WERI-Rb-1 (cell line): ENCODE measurements around the gene RIN3.

Experiments
- DNase-seq: peaks from one replicate; pipeline ENCODE4 v3.0.0-alpha.2; 2020
- H3K27ac ChIP-seq: fragments of 250-450 bp; sonication (Bioruptor Pico); 2 replicates; pipeline ENCODE4 v1.5.1; 2020; ENCODE audit warnings: mild to moderate bottlenecking, moderate library complexity
- H3K27me3 ChIP-seq: fragments of 250-450 bp; sonication (Bioruptor Pico); 2 replicates; pipeline ENCODE4 v1.5.1; 2021; ENCODE audit warnings: mild to moderate bottlenecking, low read depth, moderate library complexity; ENCODE audit not compliant: insufficient read depth, severe bottlenecking
- H3K36me3 ChIP-seq: fragments of 250-450 bp; sonication (Bioruptor Pico); 2 replicates; pipeline ENCODE4 v1.5.1; 2020; ENCODE audit warnings: mild to moderate bottlenecking, moderate library complexity
- H3K4me3 ChIP-seq: 2 replicates; pipeline ENCODE4 v1.5.1; 2011; ENCODE audit warnings: low read depth, mild to moderate bottlenecking, control low read depth, low read length
- H3K9me3 ChIP-seq: fragments of 250-450 bp; sonication (Bioruptor Pico); 2 replicates; pipeline ENCODE4 v1.5.1; 2021; ENCODE audit warnings: mild to moderate bottlenecking, moderate library complexity; ENCODE audit not compliant: severe bottlenecking
- TF ChIP-seq, protein P1 (sequence below): IDR thresholded peaks from 2 replicates; pipeline ENCODE4 v1.5.1; 2011; ENCODE audit warnings: low read depth, mild to moderate bottlenecking, control low read depth, inconsistent platforms, low read length

Gene RIN3

DNA sequence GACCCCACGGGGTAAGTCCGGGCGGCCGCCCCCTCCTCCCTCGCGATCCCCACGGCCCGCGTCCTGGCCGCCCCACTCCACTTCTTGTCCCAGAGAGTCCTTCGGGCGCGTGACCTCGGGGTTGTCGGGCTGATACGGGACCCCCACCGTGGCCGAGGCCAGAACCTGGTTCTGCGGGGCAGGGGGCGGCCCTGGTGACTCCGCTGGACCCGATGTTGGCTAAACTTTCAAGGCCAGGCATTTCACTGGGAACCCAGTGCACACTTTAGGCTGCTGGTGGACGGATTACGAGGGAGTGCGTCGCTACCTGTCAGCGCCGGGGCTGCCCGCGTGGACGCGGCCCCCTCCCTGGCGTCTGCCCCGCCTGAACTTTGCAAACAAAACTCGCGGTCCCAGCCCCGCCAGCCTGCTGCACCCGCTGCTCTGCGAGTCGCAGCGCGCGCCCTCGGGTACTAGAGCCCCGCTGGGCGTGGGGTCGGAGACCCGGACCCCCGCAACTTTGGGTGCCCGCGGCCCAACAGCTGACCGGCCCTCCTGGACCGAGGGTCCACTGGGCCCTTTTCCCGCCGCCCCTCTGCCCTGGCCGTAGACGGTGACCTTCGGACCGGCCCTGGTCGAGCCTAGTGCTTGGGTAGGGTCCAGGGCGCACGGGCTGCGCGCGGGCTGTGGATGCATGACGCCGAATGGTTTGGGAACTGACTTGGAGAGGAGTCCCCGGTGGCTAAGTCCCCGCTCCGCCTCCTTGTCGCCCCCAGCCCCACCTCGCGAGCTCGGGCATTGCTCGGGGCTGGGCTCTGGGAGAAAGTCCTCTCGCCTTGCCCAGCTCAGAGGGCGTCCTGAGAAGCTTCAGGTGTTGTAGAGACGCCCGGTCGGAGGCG, 624 bp downstream of the RIN3 start:
- Histone ChIP-seq H3K27me3 (no peaks in the 10 kb centered on the region), H3K36me3 (no peaks in the 10 kb centered on the region), H3K27ac (no peak overlapping the region), H3K4me3 (no peak overlapping the region), H3K9me3 (no peaks in the 10 kb centered on the region)
- no peak for DNase-seq
- TF ChIP-seq, protein P1, sequence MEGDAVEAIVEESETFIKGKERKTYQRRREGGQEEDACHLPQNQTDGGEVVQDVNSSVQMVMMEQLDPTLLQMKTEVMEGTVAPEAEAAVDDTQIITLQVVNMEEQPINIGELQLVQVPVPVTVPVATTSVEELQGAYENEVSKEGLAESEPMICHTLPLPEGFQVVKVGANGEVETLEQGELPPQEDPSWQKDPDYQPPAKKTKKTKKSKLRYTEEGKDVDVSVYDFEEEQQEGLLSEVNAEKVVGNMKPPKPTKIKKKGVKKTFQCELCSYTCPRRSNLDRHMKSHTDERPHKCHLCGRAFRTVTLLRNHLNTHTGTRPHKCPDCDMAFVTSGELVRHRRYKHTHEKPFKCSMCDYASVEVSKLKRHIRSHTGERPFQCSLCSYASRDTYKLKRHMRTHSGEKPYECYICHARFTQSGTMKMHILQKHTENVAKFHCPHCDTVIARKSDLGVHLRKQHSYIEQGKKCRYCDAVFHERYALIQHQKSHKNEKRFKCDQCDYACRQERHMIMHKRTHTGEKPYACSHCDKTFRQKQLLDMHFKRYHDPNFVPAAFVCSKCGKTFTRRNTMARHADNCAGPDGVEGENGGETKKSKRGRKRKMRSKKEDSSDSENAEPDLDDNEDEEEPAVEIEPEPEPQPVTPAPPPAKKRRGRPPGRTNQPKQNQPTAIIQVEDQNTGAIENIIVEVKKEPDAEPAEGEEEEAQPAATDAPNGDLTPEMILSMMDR = no peak

GRCh38 chr14:92514844-92515514, 1.4 kb downstream of the RIN3 start:
- H3K27me3 ChIP-seq = no peaks in the 10 kb centered on the region
- H3K27ac ChIP-seq = no peak overlapping the region
- no peaks in the 10 kb centered on the region for H3K36me3 ChIP-seq
- TF ChIP-seq, protein P1 = no peak
- H3K9me3 ChIP-seq = no peaks in the 10 kb centered on the region
- DNase-seq = no peak
- H3K4me3 ChIP-seq = no peak overlapping the region

- no peak for DNase-seq
- H3K4me3 ChIP-seq = no peak overlapping the region
- TF ChIP-seq, protein P1 = no peak
- H3K36me3 ChIP-seq = no peaks in the 10 kb centered on the region
- no peak overlapping the region for H3K27ac ChIP-seq
- no peaks in the 10 kb centered on the region for H3K27me3 ChIP-seq
- H3K9me3 ChIP-seq = no peaks in the 10 kb centered on the region
These were observed 2.2 kb downstream of the RIN3 start for GRCh38 chr14:92515546-92516343.

- no peaks in the 10 kb centered on the region for H3K9me3 ChIP-seq
- no peak overlapping the region for H3K27ac ChIP-seq
- no peaks in the 10 kb centered on the region for H3K36me3 ChIP-seq
- no peaks in the 10 kb centered on the region for H3K27me3 ChIP-seq
- no peak for DNase-seq
- TF ChIP-seq, protein P1 = no peak
- no peak overlapping the region for H3K4me3 ChIP-seq
These were observed 2.9 kb downstream of the RIN3 start for GRCh38 chr14:92516344-92516965.

GRCh38 chr14:92516966-92517506, 3.5 kb downstream of the RIN3 start:
- Histone ChIP-seq H3K27ac (no peak overlapping the region), H3K9me3 (no peaks in the 10 kb centered on the region), H3K27me3 (no peaks in the 10 kb centered on the region), H3K36me3 (no peaks in the 10 kb centered on the region), H3K4me3 (no peak overlapping the region)
- TF ChIP-seq, protein P1 = no peak
- DNase-seq = no peak
